GM15510 (cell line): ENCODE data around the gene COL13A1.

Experiments
- POLR2A ChIP-seq: IDR thresholded peaks from 3 replicates; pipeline ENCODE4 v1.6.1; 2011; ENCODE audit warnings: borderline replicate concordance; ENCODE audit not compliant: insufficient read length; ENCODE audit errors: extremely low read depth

COL13A1 gene

DNA sequence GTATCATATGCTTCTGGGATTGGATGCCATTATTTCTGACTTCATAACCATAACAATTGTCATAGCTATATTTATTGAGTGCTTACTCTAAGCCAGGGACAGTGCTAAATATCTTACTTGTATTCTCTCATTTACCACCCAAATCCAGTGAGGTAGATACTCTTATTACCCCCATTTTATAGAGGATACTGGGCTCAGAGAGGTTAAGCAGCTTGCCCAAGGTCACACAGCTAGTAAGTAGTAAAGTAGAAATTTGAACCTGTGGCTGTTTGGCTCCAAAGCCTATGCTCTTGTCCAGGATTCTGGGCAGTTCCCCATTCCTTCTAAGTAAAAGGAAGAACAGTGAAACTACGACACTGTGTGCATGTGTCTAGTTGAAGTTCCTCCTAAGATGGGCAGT is 56.5 kb downstream of the COL13A1 start:
- TF ChIP-seq POLR2A = no peak

DNA sequence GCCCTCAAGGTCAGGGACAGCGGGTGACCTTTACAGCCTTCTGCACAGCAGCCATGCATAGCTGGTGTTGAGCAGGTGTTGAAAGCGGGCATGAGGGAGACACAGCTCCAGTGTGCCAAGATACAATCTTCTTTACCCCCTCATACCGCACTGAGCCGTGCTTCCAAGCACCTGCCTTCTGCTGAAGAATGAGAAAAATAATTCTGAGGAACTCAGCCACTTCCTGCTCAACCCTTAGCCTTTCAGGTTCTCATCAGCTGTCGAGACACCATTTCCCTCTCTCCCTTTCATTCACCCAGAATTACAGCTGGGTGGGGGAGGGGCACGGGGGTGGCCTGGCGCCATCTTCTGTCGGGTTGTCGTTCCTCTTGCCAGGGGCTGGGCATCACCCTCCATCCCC is 58.6 kb downstream of the COL13A1 start:
- no peak for TF ChIP-seq POLR2A

DNA sequence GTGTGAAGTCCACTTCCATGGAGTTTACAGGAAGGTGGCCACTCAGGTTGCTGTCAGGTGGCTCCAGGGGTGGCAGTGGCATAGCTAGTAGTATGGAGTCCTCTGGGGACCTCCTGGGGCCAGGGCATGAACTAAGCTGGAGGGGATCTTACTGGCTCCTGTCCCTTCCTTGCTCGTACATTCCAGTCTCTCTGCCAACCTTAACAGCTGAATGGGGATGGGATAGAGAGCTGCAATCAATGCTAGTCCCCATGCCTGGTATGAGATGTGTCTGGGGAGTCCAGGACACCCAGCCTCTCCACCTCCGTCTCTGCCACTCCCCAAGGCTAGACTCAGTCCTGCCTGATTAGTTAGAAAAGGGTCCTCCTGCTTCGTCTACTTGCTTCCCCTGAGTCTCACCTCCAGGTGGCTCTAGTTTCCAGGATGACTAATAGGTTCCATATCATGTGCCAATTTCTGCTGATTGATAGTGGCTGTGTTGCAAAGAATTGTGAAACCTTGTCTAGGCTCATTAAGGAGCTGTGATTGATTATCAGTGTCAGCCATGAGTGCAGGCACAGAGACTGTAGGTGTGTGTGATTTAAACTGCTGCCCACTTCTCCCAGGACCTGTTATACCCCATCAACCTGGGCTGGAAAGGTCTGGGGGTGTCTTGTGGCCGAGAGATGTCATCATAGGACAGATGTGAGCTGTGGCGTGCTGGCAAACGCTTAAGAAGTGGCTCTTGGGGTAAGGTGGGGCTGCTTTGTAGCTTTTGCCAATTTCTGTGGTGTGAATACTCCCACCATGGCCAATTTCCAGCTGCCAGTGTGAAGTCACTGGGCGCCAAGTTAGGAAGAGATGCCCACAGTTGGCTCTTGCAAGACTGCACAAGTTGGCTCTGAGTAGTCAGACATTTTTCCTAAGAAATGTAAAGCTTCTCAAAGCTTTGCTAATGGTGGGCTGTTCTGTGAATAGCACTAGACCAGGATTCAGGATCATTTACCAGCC is 59.8 kb downstream of the COL13A1 start:
- no peak for TF ChIP-seq POLR2A

DNA sequence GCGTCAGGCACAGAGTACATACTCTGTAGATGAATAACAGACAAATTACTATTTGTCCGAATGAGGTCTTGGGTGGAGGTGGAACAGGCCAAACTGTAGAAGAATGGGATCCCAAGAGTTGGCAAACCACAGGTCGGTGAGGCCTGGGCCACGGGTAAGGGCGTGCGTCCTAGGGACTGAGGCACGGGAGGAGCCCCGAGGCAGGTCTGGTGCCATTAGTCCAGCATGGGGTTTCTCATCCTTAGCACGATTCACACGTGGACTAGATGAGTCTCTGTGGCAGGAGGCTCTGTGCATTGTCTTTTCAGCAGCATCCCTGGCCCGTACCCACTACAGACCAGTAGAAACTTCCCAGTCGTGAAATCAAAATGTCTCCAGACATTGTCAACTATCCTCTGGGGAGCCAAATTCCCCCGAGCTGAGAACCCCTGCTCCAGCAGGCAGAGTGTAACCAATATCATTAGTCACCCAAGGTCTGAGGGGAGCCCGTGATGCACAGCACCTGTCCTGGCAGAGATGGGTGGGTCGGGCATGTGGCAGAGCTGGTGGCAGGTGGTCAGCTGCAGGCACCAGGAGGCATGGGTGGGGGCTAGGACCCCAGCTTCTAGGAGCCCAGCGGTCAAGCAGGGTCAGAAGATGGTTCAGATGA is 61.3 kb downstream of the COL13A1 start:
- no peak for TF ChIP-seq POLR2A

DNA sequence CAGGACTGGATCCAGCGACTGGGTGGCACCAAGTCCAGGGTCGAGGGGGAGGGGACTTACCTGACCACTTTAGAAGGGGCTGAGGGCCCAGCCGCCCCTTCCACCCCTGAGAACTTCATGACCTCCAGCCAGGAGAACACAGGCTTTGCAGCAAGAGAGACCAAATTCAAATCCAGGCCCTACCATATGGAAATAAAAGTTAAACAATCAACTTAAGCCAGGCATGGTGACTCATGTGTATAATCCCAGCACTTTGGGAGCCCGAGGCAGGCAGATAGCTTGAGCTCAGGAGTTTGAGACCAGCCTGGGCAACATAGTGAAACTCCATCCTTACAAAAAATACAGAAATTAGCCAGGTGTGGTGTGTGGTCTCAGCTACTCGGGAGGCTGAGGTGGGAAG is 61.9 kb downstream of the COL13A1 start:
- no peak for TF ChIP-seq POLR2A

DNA sequence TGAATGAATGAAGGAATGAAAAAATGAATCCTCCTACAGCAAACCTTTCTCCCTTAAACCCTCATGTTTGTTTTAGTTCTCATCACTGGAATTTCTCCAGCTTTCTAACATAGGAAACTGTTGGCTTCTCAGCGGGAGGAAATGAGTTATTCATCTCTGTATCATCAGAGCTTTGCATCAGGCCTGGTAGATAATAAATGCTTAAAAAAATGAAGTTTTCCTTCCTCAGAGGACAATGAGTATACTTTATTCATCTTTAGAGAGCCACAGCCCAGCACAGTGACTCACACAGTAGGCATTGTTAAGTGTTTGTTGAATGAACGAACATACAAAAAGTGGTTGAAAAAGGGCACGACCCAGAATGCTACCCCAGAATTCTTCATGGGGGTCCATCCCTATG is 62.6 kb downstream of the COL13A1 start:
- TF ChIP-seq POLR2A = no peak

DNA sequence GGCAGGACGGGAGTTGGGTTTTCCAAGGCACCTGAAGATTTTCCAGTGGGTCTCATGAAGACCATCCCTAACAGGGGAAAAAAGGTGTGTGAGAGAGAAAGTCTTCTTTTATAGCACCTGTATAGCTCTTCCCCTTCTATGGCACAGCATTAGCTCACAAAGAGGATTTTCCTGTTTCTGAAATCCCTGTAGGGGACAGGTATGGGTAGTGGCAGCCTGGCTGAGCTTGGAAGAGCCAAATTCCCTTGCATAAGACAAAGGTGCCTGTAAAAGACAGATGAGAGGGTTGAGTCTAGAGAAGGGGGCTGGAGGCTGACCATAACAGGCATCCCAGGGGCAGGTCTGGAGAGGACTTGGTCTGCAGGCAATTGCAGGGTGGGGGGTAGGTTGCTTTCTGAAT is 63.7 kb downstream of the COL13A1 start:
- TF ChIP-seq POLR2A = no peak

DNA sequence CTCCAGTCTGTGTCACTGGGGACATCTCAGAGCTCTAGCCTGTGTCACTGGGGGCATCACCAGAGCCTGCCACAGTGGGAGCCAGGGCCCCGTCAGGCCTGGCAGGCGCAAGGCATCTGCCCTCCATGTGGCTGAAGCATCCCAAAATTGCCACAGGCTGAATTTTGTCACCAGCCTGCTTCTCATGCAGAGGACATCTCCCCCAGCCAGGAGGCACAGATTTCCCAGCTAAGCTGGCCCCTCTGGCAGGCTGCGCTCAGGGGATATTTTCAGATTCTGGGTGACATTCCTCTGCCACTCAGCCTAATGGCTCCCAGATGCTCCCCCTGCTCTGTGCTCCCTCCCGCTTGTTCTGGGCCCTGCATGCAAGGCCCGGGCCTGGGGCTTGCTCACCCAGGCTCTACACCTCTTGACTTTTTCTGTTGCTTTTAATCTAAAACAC is 64.6 kb downstream of the COL13A1 start:
- TF ChIP-seq POLR2A = no peak

DNA sequence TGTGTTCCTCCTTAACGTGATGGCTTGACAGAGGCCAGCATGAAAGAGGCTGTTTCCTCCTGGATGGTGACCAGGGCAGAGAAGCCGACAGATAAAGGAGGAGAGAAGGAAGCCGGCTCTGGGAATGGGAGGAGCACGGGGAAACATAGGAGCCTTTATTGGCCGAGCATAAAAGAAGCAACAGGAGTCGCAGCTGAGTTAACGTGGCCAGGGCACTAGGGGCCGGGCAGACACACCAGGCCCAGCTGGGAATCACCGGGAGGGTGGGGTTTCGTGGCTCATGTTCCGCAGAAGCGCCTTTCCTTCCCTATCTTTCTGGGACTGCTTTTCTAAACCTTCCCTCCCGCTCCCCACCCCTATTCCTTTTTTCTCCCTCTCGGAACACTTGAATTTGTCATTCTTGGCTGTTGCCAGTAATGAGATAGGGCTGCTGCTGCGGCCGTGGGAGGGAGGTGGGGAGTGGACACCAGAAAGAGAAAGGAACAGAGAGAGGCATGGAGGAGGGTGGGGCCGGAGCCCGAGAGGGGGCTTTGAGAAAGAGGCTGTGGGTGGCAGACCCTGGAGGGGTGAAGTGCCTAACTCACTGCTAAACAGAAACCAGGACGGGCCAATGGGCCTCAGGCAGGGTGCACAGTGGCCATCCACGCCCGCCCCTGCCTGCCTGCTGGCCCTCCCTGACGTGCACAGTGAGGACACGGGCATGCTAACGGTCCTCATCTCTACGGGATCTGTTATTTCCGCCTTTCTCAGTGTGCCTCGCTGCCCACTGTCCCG is 65.2 kb downstream of the COL13A1 start:
- TF ChIP-seq POLR2A = no peak

DNA sequence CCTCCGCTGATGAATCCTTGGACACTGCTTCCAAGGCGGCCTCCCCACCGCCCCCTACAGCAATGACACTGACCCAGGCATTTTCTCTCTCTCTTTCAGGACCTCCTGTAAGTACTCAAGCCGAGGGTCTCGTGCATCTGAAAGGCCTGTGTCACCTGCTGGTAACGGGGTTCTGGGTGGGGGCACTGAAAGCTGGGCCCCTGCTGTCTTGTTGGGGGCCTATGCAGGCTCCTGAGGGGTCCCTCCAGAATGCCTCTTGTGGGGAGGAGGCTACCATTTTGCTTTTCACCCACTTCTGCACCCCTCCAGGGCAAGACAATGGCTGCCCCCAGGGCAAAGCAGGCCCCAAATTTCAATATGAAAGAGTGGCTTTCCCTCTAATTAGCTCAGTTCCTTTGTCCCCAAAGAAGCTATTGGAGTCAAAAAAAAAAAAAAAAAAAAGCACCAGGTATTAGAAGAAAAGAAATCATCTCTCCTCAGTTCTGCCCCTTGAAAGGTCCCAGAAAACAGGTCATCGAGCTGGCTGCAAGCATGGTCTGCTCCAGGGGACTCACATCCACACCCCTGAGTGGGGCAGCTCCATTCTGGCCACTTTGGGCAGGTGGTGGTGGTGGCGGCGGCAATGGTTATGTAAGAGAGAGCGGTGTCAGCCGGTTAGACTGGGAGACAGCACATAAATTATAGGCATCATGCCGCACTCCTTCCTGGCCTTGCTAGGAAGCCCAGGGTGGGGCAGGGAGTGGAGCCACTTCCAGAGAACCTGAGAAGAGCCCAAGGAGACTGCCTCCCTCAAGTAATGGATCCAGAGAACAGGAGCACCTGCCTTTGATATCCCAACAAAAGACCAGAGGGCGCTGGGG is 66.2 kb downstream of the COL13A1 start:
- no peak for TF ChIP-seq POLR2A

DNA sequence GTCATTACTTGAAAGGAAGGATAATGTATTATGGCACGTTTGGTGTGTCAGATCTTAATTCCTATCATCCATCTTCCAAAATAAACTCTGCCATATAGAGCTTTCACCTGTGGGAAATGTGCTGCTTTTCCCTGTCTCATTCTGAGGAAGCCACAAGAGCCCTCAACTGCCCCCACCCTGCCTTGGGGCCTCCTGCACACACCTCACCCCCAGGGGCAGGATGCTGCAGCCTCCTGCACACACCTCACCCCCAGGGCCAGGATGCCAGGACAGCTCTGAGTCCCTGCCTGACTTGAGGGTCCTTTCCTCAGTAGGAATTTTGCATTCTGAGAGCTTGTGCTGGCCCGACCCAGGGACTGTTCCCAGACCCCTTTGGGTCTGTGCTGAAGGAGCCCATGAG is 67.1 kb downstream of the COL13A1 start:
- no peak for TF ChIP-seq POLR2A

DNA sequence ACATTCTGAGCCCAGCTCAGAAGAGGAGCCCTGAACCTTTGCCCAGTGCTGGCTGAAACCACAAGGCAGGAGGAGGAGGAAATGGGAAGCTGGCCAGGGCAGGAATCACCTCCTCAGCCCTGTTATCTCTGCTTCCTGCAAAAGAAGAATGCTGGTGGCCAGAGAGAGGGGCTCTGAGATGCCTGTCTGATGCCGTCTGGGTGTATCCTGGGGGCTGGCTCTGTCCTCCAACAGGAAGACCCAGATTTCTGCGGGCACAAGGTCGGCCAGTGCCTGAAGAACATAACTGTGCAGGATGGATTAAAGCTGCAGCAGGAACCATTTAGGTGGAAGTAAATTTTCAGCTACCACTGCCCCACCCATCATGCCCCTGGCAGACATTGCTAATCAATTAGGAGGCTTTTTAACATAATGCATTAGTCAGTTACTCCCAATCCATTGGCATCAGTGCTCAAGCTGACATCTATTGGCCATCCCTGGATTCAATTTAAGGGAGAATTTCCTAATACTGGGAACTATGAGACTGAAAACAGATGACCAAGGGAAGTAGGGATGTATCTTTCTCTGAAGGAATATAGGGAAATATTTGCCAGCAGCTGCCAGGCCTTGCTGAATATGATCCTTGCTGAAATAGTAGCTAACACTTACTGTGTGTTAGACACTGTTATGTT is 67.7 kb downstream of the COL13A1 start:
- TF ChIP-seq POLR2A = no peak

DNA sequence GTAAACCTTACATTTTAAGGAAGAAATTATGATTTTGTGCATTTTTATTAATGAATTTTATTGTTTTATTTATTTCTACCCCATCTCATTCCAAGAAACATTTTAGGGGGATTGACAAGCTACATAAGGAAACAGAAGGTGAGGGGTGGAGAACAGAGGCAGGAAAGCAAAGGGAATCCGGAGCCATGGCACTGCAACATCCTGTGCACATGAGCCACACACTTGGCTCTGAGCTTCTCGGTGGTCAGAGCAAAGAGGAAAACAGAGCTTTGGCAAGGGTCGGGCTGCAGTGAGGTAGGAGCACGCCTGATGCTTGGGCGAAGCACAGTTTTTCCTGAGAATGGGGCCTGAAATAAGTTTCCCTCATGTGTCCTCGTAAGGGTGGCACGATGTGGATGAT is 68.9 kb downstream of the COL13A1 start:
- no peak for TF ChIP-seq POLR2A

DNA sequence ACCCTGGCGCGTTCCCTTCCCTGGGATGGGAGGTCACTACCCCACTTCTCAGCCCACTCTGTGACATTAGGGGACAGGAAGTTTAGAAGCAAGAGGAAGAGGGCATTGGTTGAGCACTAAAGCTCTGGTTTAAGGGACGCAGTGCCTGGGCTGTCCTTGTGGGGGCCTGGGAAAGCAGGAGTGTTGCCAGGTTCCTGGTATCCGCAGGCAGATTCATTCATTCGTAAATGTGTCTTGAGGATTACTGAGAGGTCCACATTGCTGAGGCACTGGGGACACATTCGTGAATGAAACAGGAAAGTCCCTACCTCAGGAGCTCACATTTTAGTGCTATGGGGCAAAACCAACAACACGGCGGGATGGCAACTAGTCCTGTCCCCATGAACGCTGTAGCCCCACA is 69.4 kb downstream of the COL13A1 start:
- TF ChIP-seq POLR2A = no peak
